ENCODE measurements around the gene P2RX7. TPM values are rescaled to one million over a fixed set of nuclear protein-coding genes. Genes with fewer than 3 reads are reported as not detected.

Gene P2RX7
- total and polyA plus RNA-seq, 9 of the 15 experiments (the other 6 are each of a cell fraction or from before 2014, with no cell fraction given) = 0.04 to 0.65 (median 0.30) TPM

DNA sequence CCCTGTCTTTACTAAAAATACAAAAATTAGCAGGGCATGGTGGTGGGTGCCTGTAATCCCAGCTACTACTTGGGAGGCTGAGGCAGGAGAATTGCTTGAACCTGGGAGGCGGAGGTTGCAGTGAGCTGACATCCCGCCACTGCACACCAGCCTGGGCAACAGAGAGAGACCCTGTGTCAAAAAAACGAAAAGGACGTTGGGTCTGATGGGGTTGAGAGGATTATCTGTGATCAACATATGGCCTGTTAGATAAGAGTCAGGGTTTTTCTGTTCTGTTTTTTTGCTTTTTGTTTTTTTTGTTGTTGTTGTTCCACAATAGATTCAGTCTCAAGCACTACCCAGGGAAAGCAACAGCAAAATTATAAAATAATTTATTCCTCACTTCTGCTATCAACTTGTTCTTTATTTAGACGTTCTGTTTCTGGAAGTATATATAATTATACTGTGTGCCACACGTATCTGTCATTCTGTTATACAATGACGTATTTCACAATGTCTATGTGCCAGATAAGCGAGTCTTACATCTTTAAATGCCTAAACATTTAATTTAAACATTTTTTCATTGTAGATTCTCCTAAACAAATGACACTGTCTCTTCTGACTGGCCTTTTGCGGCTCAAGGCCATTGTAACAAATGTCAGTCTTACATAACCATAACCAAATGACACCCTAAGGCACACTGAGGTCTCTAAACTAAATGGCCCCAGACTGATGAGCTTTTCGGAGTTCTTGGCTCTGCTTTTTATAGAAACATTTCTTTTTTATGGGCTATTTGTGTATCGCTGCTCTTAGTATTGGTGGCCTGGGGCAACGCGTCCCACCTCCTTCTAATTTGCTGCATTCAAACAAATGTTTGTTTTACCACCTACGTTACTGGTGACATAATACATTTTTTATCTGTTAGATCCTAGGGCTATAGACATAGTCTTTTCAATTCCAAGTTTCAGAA, 70.0 kb downstream of the P2RX7 start (continued):
- peak; percentile 89 for TF ChIP-seq MTA2 (IDR thresholded peaks at IDR 0.05; ENCODE audit: low read depth)
- TF ChIP-seq THRAP3 (IDR thresholded peaks at IDR 0.05; ENCODE audit: borderline replicate concordance) = no peak
- TF ChIP-seq CSDE1 (IDR thresholded peaks at IDR 0.05) = no peak
- no peak for TF ChIP-seq PHF8 (IDR thresholded peaks at IDR 0.05; ENCODE audit: borderline replicate concordance, low read length)
- TF ChIP-seq POLR2B (IDR thresholded peaks at IDR 0.05; ENCODE audit: low read depth, partially characterized antibody) = no peak
- TF ChIP-seq ZNF232 (CRISPR knock-in tag; IDR thresholded peaks at IDR 0.05) = no peak
- TF ChIP-seq MCM7 (IDR thresholded peaks at IDR 0.05) = no peak
- TF ChIP-seq EWSR1 (IDR thresholded peaks at IDR 0.05; ENCODE audit: borderline replicate concordance, low read depth, partially characterized antibody) = no peak
- no peak for TF ChIP-seq TCF7L2 (IDR thresholded peaks at IDR 0.05; ENCODE audit: low read depth, low read length)
- TF ChIP-seq KLF10 (CRISPR knock-in tag; IDR thresholded peaks at IDR 0.05) = no peak
- no peak for TF ChIP-seq POLR2AphosphoS5 (IDR thresholded peaks at IDR 0.05; ENCODE audit: control insufficient read depth, insufficient read depth, low read depth, low read length)
- no peak for TF ChIP-seq PTBP1 (IDR thresholded peaks at IDR 0.05; ENCODE audit: low read depth, low read length)
- TF ChIP-seq DDX20 (tag; IDR thresholded peaks at IDR 0.05; ENCODE audit: low read depth) = no peak
- TF ChIP-seq, protein P1, sequence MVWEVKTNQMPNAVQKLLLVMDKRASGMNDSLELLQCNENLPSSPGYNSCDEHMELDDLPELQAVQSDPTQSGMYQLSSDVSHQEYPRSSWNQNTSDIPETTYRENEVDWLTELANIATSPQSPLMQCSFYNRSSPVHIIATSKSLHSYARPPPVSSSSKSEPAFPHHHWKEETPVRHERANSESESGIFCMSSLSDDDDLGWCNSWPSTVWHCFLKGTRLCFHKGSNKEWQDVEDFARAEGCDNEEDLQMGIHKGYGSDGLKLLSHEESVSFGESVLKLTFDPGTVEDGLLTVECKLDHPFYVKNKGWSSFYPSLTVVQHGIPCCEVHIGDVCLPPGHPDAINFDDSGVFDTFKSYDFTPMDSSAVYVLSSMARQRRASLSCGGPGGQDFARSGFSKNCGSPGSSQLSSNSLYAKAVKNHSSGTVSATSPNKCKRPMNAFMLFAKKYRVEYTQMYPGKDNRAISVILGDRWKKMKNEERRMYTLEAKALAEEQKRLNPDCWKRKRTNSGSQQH (CRISPR knock-in tag; IDR thresholded peaks at IDR 0.05) = no peak
- peak; percentile 56; the same call in 1 of the 2 replicates for TF ChIP-seq SMAD4 (CRISPR knock-in tag; conservative IDR thresholded peaks at IDR 0.05)
- no peak for TF ChIP-seq RBM39 (optimal IDR thresholded peaks at IDR 0.05; ENCODE audit: low read depth, low read length)
- no peak for TF ChIP-seq CTCF (IDR thresholded peaks at IDR 0.05 in 2 of 3, conservative IDR thresholded peaks at IDR 0.05 in 1 of 3; ENCODE audit: insufficient read depth in 2 of 3, low read depth in 1 of 3, low read length in 3 of 3)
- TF ChIP-seq MECOM (CRISPR knock-in tag; IDR thresholded peaks at IDR 0.05) = no peak
